A673 (cell line): ENCODE data around the gene SFT2D2. TPM values are rescaled to one million over a fixed set of nuclear protein-coding genes. Genes with fewer than 3 reads are reported as not detected.

Source experiments
- BruUV-seq: library from RNA; stranded (reverse); fragments of 400-500 nt; replicated peaks from 2 replicates; lab custom pipeline; 2021; lab: Mats Ljungman, UMichigan
- CTCF ChIA-PET: fragments of 300-600 bp; sonication (Branson Sonifier 250); formaldehyde crosslinking; loops from one replicate; lab custom pipeline; 2022; ENCODE audit warnings: antibody characterized with exemption; lab: Charles Lee
- POLR2A ChIA-PET: fragments of 300-600 bp; sonication (Branson Sonifier 250); formaldehyde crosslinking; loops from one replicate; lab custom pipeline; 2022; ENCODE audit warnings: antibody characterized with exemption; ENCODE audit not compliant: low non-redundant PET; lab: Charles Lee
- DNase-seq: peaks from one replicate; pipeline ENCODE4 v3.0.0-alpha.2; 2015; ENCODE audit warnings: low spot score
- H3K27ac ChIP-seq: fragments of 200-600 bp; sonication (generic); 2 replicates; pipeline ENCODE4 v1.5.1; 2016; ENCODE audit warnings: mixed run types, low read depth, mild to moderate bottlenecking, mixed read lengths, antibody characterized with exemption, low read length; ENCODE audit not compliant: poor library complexity, severe bottlenecking
- H3K27me3 ChIP-seq: fragments of 200-600 bp; sonication (generic); replicated peaks from 2 replicates; pipeline ENCODE4 v1.6.1; 2017; ENCODE audit warnings: mixed run types, low read depth, mild to moderate bottlenecking, mixed read lengths, antibody characterized with exemption, low read length; ENCODE audit not compliant: insufficient read depth, poor library complexity
- H3K36me3 ChIP-seq: fragments of 200-600 bp; sonication (generic); 2 replicates; pipeline ENCODE4 v1.6.1; 2016; ENCODE audit warnings: mixed run types, mild to moderate bottlenecking, mixed read lengths, antibody characterized with exemption, low read length; ENCODE audit not compliant: insufficient read depth, poor library complexity, severe bottlenecking
- H3K4me1 ChIP-seq: fragments of 200-600 bp; sonication (generic); 2 replicates; pipeline ENCODE4 v1.6.1; 2017; ENCODE audit warnings: mixed run types, mild to moderate bottlenecking, mixed read lengths, antibody characterized with exemption, low read length; ENCODE audit not compliant: insufficient read depth, poor library complexity, severe bottlenecking
- H3K4me3 ChIP-seq: fragments of 200-600 bp; sonication (generic); 2 replicates; pipeline ENCODE4 v1.5.1; 2016; ENCODE audit warnings: low read depth, mixed run types, mild to moderate bottlenecking, mixed read lengths, low read length; ENCODE audit not compliant: poor library complexity, severe bottlenecking
- H3K9me3 ChIP-seq: fragments of 200-600 bp; sonication (generic); 2 replicates; pipeline ENCODE4 v1.6.1; 2016; ENCODE audit warnings: mixed run types, low read depth, mild to moderate bottlenecking, mixed read lengths, antibody characterized with exemption, low read length; ENCODE audit not compliant: poor library complexity, severe bottlenecking
- EZH2 ChIP-seq: fragments of 200-600 bp; sonication (generic); IDR thresholded peaks from 2 replicates; pipeline ENCODE4 v1.6.1; 2017; ENCODE audit warnings: borderline replicate concordance, low read depth, mild to moderate bottlenecking, mixed read lengths, antibody characterized with exemption, low read length; ENCODE audit not compliant: poor library complexity, severe bottlenecking
- intact Hi-C: fragments of 100-400 bp; cut with micrococcal nuclease; formaldehyde crosslinking; loops from one replicate; pipeline ENCODE4 v1.10.0; 2022; ENCODE audit not compliant: unreplicated experiment
- total RNA-seq: library from RNA; stranded (reverse); gene quantifications from 2 replicates; pipeline ENCODE4 v1.2.3, GENCODE V29; 2021
- TF ChIP-seq, protein P1 (sequence below): fragments of 300-800, 200-600 bp; sonication (generic); conservative IDR thresholded peaks from 2 replicates; pipeline ENCODE4 v1.5.1; 2017; ENCODE audit warnings: low read depth, mild to moderate bottlenecking, antibody characterized with exemption, low read length, moderate library complexity, mixed read lengths

Gene SFT2D2
- total RNA-seq, 1 experiment from 2014 or later = 62.8 TPM

DNA sequence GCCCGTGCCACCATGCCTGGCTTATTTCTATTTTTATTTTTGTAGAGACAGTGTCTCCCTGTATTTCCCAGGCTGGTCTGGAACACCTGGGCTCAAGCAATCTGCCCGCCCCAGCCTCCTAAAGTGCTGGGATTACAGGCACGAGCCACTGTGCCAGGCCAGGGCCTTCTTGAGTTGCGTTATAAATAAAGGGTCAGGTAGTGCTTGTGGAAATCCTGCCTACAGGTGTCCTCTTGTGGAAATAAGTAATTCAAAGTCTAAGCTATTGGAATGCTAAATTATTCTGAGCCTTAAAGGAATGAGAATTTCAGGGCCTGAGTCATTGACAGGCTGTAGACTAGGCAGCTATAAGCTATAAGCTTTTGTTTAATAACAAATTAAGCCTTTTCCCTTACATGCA lies 8.1 kb upstream of the SFT2D2 start:
- Histone ChIP-seq H3K27me3 (no peaks in the 10 kb centered on the region), H3K9me3 (no peaks in the 10 kb centered on the region), H3K27ac (no peak overlapping the region), H3K36me3 (no peaks in the 10 kb centered on the region), H3K4me1 (no peaks in the 10 kb centered on the region), H3K4me3 (no peak overlapping the region)
- TF ChIP-seq EZH2 = no peak
- BruUV-seq = no TSS peak
- ChIA-PET POLR2A (no interaction called here), CTCF (interaction anchor here (0.6 kb wide), 1 partner anchor 53 kb away, joined by 3 read pairs; no protein-coding TSS in a partner anchor)
- no peak for DNase-seq
- intact Hi-C loops = no loop called here

DNA sequence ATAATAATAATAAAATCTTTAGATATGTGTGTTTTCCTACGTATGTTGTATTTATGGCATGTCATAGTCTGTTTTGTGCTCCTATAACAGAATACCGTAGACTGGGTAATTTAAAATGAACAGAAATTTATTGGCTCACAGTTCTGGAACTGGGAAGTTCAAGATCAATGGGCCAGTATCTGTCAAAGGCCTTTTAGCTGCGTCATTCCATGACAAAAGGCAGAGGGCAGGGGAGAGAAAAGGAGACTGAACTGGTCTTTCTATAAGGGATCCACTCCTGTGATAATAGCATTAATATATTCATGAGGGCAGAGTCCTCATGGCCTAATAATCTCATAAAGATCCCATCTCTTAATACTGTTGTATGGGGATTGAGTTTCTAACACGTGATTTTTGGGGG lies 7.1 kb upstream of the SFT2D2 start:
- Histone ChIP-seq H3K4me1 (no peaks in the 10 kb centered on the region), H3K27ac (no peak overlapping the region), H3K4me3 (no peak overlapping the region), H3K36me3 (no peaks in the 10 kb centered on the region), H3K9me3 (peaks cover 5% of the 10 kb centered on the region), H3K27me3 (no peaks in the 10 kb centered on the region)
- intact Hi-C loops = no loop called here
- CTCF ChIA-PET = no interaction called here
- TF ChIP-seq, protein P1, sequence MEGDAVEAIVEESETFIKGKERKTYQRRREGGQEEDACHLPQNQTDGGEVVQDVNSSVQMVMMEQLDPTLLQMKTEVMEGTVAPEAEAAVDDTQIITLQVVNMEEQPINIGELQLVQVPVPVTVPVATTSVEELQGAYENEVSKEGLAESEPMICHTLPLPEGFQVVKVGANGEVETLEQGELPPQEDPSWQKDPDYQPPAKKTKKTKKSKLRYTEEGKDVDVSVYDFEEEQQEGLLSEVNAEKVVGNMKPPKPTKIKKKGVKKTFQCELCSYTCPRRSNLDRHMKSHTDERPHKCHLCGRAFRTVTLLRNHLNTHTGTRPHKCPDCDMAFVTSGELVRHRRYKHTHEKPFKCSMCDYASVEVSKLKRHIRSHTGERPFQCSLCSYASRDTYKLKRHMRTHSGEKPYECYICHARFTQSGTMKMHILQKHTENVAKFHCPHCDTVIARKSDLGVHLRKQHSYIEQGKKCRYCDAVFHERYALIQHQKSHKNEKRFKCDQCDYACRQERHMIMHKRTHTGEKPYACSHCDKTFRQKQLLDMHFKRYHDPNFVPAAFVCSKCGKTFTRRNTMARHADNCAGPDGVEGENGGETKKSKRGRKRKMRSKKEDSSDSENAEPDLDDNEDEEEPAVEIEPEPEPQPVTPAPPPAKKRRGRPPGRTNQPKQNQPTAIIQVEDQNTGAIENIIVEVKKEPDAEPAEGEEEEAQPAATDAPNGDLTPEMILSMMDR = no peak
- TF ChIP-seq EZH2 = no peak
- no peak for DNase-seq
- no TSS peak for BruUV-seq
- POLR2A ChIA-PET = no interaction called here

DNA sequence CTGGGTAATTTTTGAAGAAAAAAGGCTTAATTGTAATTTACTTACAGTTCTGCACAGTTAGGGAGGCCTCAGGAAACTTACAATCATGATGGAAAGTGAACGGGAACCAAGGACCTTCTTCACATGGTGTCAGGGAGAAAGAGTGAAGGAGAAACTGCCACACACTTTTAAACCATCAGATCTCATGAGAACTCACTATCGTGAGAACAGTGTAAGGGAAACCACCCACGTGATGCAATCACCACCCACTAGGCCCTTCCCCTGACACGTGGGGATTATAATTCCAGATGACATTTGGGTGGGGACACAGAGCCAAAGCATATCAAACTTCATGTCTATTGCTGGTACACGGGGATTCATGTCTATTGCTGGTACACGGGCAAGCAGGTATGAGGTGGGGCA lies 5.3 kb upstream of the SFT2D2 start:
- Histone ChIP-seq H3K27me3 (no peaks in the 10 kb centered on the region), H3K4me3 (no peak overlapping the region), H3K36me3 (no peaks in the 10 kb centered on the region), H3K27ac (no peak overlapping the region), H3K9me3 (peaks cover 5% of the 10 kb centered on the region), H3K4me1 (no peaks in the 10 kb centered on the region)
- no TSS peak for BruUV-seq
- intact Hi-C loops = no loop called here
- ChIA-PET POLR2A (no interaction called here), CTCF (no interaction called here)
- TF ChIP-seq EZH2 = no peak
- no peak for DNase-seq

DNA sequence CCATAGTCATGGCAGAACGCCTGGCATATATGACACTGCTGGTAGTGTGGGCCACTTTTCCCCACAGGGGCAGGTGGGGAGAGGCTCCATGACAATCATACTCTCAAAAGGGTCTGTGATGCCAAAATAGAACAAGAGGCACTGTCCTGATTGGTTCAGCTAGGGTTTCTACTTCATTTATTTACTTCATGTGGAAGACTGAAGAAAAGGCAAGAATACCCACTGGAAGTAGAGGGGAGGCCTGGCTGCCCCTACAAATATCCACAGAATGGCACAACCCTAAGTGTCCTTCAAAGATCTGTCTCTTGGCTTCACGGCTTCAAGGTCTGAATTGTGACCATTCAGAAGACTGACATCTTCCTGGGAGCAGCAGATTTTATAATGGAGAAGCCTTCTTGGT lies 4.5 kb upstream of the SFT2D2 start:
- intact Hi-C loops = no loop called here
- ChIA-PET CTCF (no interaction called here), POLR2A (no interaction called here)
- Histone ChIP-seq H3K9me3 (peaks cover 5% of the 10 kb centered on the region), H3K4me3 (no peak overlapping the region), H3K36me3 (no peaks in the 10 kb centered on the region), H3K4me1 (no peaks in the 10 kb centered on the region), H3K27ac (no peak overlapping the region), H3K27me3 (no peaks in the 10 kb centered on the region)
- TF ChIP-seq, protein P1 = no peak
- no peak for TF ChIP-seq EZH2
- BruUV-seq = no TSS peak
- DNase-seq = no peak
